ENCODE data around the gene JPH3. TPM values are rescaled to one million over a fixed set of nuclear protein-coding genes. Genes with fewer than 3 reads are reported as not detected.

The JPH3 gene
- total RNA-seq, 1 experiment from 2014 or later, result 0.11 TPM

GRCh38 chr16:87616556-87616955, 14.2 kb downstream of the JPH3 start:
- Histone ChIP-seq H3K27me3 (replicated peaks) (peaks cover 33% of the 10 kb centered on the region), H3K36me3 (no peaks in the 10 kb centered on the region), H3K27ac (no peak overlapping the region), H3K4me3 (no peak overlapping the region), H3K9me3 (replicated peaks) (no peaks in the 10 kb centered on the region), H3K4me1 (replicated peaks) (no peaks in the 10 kb centered on the region)
- DNase-seq (ENCODE audit: low read depth in 1 of 2, low spot score in 2 of 2), result no peak

GRCh38 chr16:87618216-87618615, 15.9 kb downstream of the JPH3 start:
- no peak overlapping the region for H3K27ac ChIP-seq
- no peaks in the 10 kb centered on the region for H3K9me3 ChIP-seq (replicated peaks)
- no peak for DNase-seq (ENCODE audit: low read depth in 1 of 2, low spot score in 2 of 2)
- H3K27me3 ChIP-seq (replicated peaks), result peaks cover 34% of the 10 kb centered on the region
- no peak overlapping the region for H3K4me3 ChIP-seq
- H3K4me1 ChIP-seq (replicated peaks), result no peaks in the 10 kb centered on the region
- no peaks in the 10 kb centered on the region for H3K36me3 ChIP-seq

- Histone ChIP-seq H3K4me1 (replicated peaks) (no peaks in the 10 kb centered on the region), H3K9me3 (replicated peaks) (no peaks in the 10 kb centered on the region), H3K36me3 (no peaks in the 10 kb centered on the region), H3K27ac (no peak overlapping the region), H3K27me3 (replicated peaks) (peaks cover 33% of the 10 kb centered on the region), H3K4me3 (no peak overlapping the region)
- no peak for DNase-seq (ENCODE audit: low read depth in 1 of 2, low spot score in 2 of 2)
These were observed 17.3 kb downstream of the JPH3 start for GRCh38 chr16:87619360-87620200.

GRCh38 chr16:87620201-87620495, 17.8 kb downstream of the JPH3 start:
- DNase-seq (ENCODE audit: low read depth in 1 of 2, low spot score in 2 of 2), result no peak
- no peaks in the 10 kb centered on the region for H3K4me1 ChIP-seq (replicated peaks)
- peaks cover 33% of the 10 kb centered on the region for H3K27me3 ChIP-seq (replicated peaks)
- no peaks in the 10 kb centered on the region for H3K36me3 ChIP-seq
- no peaks in the 10 kb centered on the region for H3K9me3 ChIP-seq (replicated peaks)
- H3K4me3 ChIP-seq, result no peak overlapping the region
- no peak overlapping the region for H3K27ac ChIP-seq

- no peak for DNase-seq (ENCODE audit: low read depth in 1 of 2, low spot score in 2 of 2)
- no peaks in the 10 kb centered on the region for H3K4me1 ChIP-seq (replicated peaks)
- peaks cover 24% of the 10 kb centered on the region; the same call in 1 of the 2 replicates for H3K27me3 ChIP-seq (replicated peaks)
- H3K36me3 ChIP-seq, result no peaks in the 10 kb centered on the region
- H3K4me3 ChIP-seq, result no peak overlapping the region
- no peak overlapping the region for H3K27ac ChIP-seq
- H3K9me3 ChIP-seq (replicated peaks), result no peaks in the 10 kb centered on the region
These were observed 19.2 kb downstream of the JPH3 start for GRCh38 chr16:87621550-87621829.

- peaks cover 22% of the 10 kb centered on the region; the same call in 1 of the 2 replicates for H3K27me3 ChIP-seq (replicated peaks)
- no peak overlapping the region for H3K4me3 ChIP-seq
- H3K4me1 ChIP-seq (replicated peaks), result no peaks in the 10 kb centered on the region
- no peak overlapping the region for H3K27ac ChIP-seq
- no peaks in the 10 kb centered on the region for H3K36me3 ChIP-seq
- DNase-seq (ENCODE audit: low read depth in 1 of 2, low spot score in 2 of 2), result no peak
- no peaks in the 10 kb centered on the region for H3K9me3 ChIP-seq (replicated peaks)
These were observed 19.8 kb downstream of the JPH3 start for GRCh38 chr16:87621976-87622713.

- no peak for DNase-seq (ENCODE audit: low read depth in 1 of 2, low spot score in 2 of 2)
- H3K9me3 ChIP-seq (replicated peaks), result no peaks in the 10 kb centered on the region
- H3K27me3 ChIP-seq (replicated peaks), result peaks cover 22% of the 10 kb centered on the region; the same call in 1 of the 2 replicates
- H3K4me1 ChIP-seq (replicated peaks), result no peaks in the 10 kb centered on the region
- no peak overlapping the region for H3K27ac ChIP-seq
- H3K36me3 ChIP-seq, result no peaks in the 10 kb centered on the region
- H3K4me3 ChIP-seq, result no peak overlapping the region
These were observed 20.5 kb downstream of the JPH3 start for GRCh38 chr16:87622756-87623319.

GRCh38 chr16:87625241-87625797, 23.0 kb downstream of the JPH3 start:
- Histone ChIP-seq H3K27ac (no peak overlapping the region), H3K4me3 (no peak overlapping the region), H3K36me3 (no peaks in the 10 kb centered on the region), H3K27me3 (replicated peaks) (peaks cover 15% of the 10 kb centered on the region; the same call in 1 of the 2 replicates), H3K4me1 (replicated peaks) (peaks cover 7% of the 10 kb centered on the region), H3K9me3 (replicated peaks) (no peaks in the 10 kb centered on the region; the same call in 1 of the 2 replicates)
- no peak for DNase-seq (ENCODE audit: low read depth in 1 of 2, low spot score in 2 of 2)

- H3K27me3 ChIP-seq (replicated peaks), result peaks cover 11% of the 10 kb centered on the region; the same call in 1 of the 2 replicates
These were observed 24.1 kb downstream of the JPH3 start for GRCh38 chr16:87626401-87626800.

GRCh38 chr16:87626905-87627304, 24.6 kb downstream of the JPH3 start:
- Histone ChIP-seq H3K4me1 (replicated peaks) (peaks cover 7% of the 10 kb centered on the region), H3K9me3 (replicated peaks) (peaks cover 13% of the 10 kb centered on the region), H3K4me3 (no peak overlapping the region), H3K36me3 (no peaks in the 10 kb centered on the region), H3K27me3 (replicated peaks) (peaks cover 11% of the 10 kb centered on the region; the same call in 1 of the 2 replicates), H3K27ac (no peak overlapping the region)
- DNase-seq (ENCODE audit: low read depth in 1 of 2, low spot score in 2 of 2), result no peak

More at GRCh38 chr16:87626401-87626800, 24.1 kb downstream of the JPH3 start:
- H3K9me3 ChIP-seq (replicated peaks), result peaks cover 10% of the 10 kb centered on the region
- no peaks in the 10 kb centered on the region for H3K36me3 ChIP-seq
- H3K4me1 ChIP-seq (replicated peaks), result peaks cover 7% of the 10 kb centered on the region
- H3K4me3 ChIP-seq, result no peak overlapping the region
- H3K27ac ChIP-seq, result no peak overlapping the region
- no peak for DNase-seq (ENCODE audit: low read depth in 1 of 2, low spot score in 2 of 2)

GRCh38 chr16:87627542-87628245, 25.4 kb downstream of the JPH3 start:
- DNase-seq (ENCODE audit: low read depth in 1 of 2, low spot score in 2 of 2), result no peak
- Histone ChIP-seq H3K4me3 (no peak overlapping the region), H3K4me1 (replicated peaks) (peaks cover 7% of the 10 kb centered on the region), H3K27ac (no peak overlapping the region), H3K36me3 (no peaks in the 10 kb centered on the region), H3K9me3 (replicated peaks) (peaks cover 15% of the 10 kb centered on the region), H3K27me3 (replicated peaks) (peaks cover 11% of the 10 kb centered on the region; the same call in 1 of the 2 replicates)

GRCh38 chr16:87628246-87628923, 26.1 kb downstream of the JPH3 start:
- no peak for DNase-seq (ENCODE audit: low read depth in 1 of 2, low spot score in 2 of 2)
- Histone ChIP-seq H3K4me3 (no peak overlapping the region), H3K9me3 (replicated peaks) (peaks cover 15% of the 10 kb centered on the region), H3K4me1 (replicated peaks) (peaks cover 7% of the 10 kb centered on the region), H3K27me3 (replicated peaks) (peaks cover 11% of the 10 kb centered on the region; the same call in 1 of the 2 replicates), H3K36me3 (no peaks in the 10 kb centered on the region), H3K27ac (no peak overlapping the region)

GRCh38 chr16:87628940-87629339, 26.6 kb downstream of the JPH3 start:
- Histone ChIP-seq H3K27me3 (replicated peaks) (peaks cover 5% of the 10 kb centered on the region; the same call in 1 of the 2 replicates), H3K4me1 (replicated peaks) (peaks cover 7% of the 10 kb centered on the region), H3K27ac (no peak overlapping the region), H3K4me3 (no peak overlapping the region), H3K9me3 (replicated peaks) (peaks cover 15% of the 10 kb centered on the region), H3K36me3 (no peaks in the 10 kb centered on the region)
- peak; percentile 31 to 74 for DNase-seq (ENCODE audit: low read depth in 1 of 2, low spot score in 2 of 2)
